Renal pelvis (tissue), 4 donors: ENCODE data around the gene SLC37A4. TPM values are rescaled to one million over a fixed set of nuclear protein-coding genes. Genes with fewer than 3 reads are reported as not detected.

ENCODE experiments used
- DNase-seq: peaks from one replicate; pipeline ENCODE4 v3.0.0-alpha.2; 2013
- polyA plus RNA-seq, 3 donors: library from polyadenylated mRNA; unstranded; fragments of 120-200 nt; gene quantifications; one replicate each; pipeline ENCODE4 v1.2.1, GENCODE V29; 2013; ENCODE audit not compliant: insufficient read length in 3 of 3

SLC37A4 gene
- polyA plus RNA-seq, 3 donors: 110 to 120 (median 112) TPM

GRCh38 chr11:118980191-118980881 lies 50.3 kb downstream of the SLC37A4 start:
- DNase-seq: peak; percentile 30

- no peak for DNase-seq
These were observed 51.2 kb downstream of the SLC37A4 start for GRCh38 chr11:118979434-118979833.

GRCh38 chr11:118975771-118976709 lies 54.6 kb downstream of the SLC37A4 start:
- DNase-seq: no peak

Other genes with a start within 250 kb of the SLC37A4 start
- 100 to 1,000 TPM; 112 to 142 (median 136) TPM for gene DDX6, start 239.7 kb downstream of the SLC37A4 start, polyA plus RNA-seq
- not detected for gene CXCR5, start 147.0 kb downstream of the SLC37A4 start, polyA plus RNA-seq
- gene BCL9L, start 105.0 kb downstream of the SLC37A4 start, polyA plus RNA-seq: 10 to 100 TPM; 37.8 to 42.7 (median 38.5) TPM
- 10 to 100 TPM; 13.4 to 22.5 (median 14.2) TPM for gene UPK2, start 74.6 kb downstream of the SLC37A4 start, polyA plus RNA-seq
- gene FOXR1, start 59.1 kb downstream of the SLC37A4 start, polyA plus RNA-seq: under 1 TPM in 2 of 3 donors, not detected in 1; 0.07 to 0.29 TPM
- gene CENATAC, start 32.7 kb downstream of the SLC37A4 start, polyA plus RNA-seq: 10 to 100 TPM; 14.4 to 44.2 (median 40.8) TPM
- 1,000 to 10,000 TPM; 1,004 to 1,217 (median 1,026) TPM for gene RPS25, start 12.5 kb downstream of the SLC37A4 start, polyA plus RNA-seq
- gene TRAPPC4, start 12.1 kb downstream of the SLC37A4 start, polyA plus RNA-seq: 100 to 1,000 TPM in 1 of 3 donors, 10 to 100 TPM in 2; 94.6 to 110 (median 98.5) TPM
- gene HYOU1, start 26.3 kb upstream of the SLC37A4 start, polyA plus RNA-seq: 100 to 1,000 TPM; 115 to 133 (median 124) TPM
- gene VPS11, start 36.9 kb upstream of the SLC37A4 start, polyA plus RNA-seq: 10 to 100 TPM; 55.0 to 66.1 (median 57.7) TPM
- 10 to 100 TPM; 22.8 to 34.6 (median 28.2) TPM for gene HMBS, start 54.0 kb upstream of the SLC37A4 start, polyA plus RNA-seq
- 10 to 100 TPM; 55.6 to 68.1 (median 67.4) TPM for gene DPAGT1, start 71.0 kb upstream of the SLC37A4 start, polyA plus RNA-seq
- gene C2CD2L, start 76.5 kb upstream of the SLC37A4 start, polyA plus RNA-seq: 10 to 100 TPM; 11.8 to 12.5 (median 12.1) TPM
- 10 to 100 TPM; 28.1 to 43.7 (median 42.6) TPM for gene HINFP, start 90.7 kb upstream of the SLC37A4 start, polyA plus RNA-seq
- 1 to 10 TPM in 1 of 3 donors, under 1 TPM in 2; 0.70 to 1.4 (median 0.92) TPM for gene ABCG4, start 118.2 kb upstream of the SLC37A4 start, polyA plus RNA-seq
- 10 to 100 TPM; 12.4 to 15.1 (median 14.3) TPM for gene NLRX1, start 137.8 kb upstream of the SLC37A4 start, polyA plus RNA-seq
- gene NHERF4, start 154.6 kb upstream of the SLC37A4 start, polyA plus RNA-seq: 10 to 100 TPM; 16.0 to 26.2 (median 23.8) TPM
- 10 to 100 TPM; 17.7 to 22.5 (median 22.2) TPM for gene CBL, start 175.5 kb upstream of the SLC37A4 start, polyA plus RNA-seq